Esophagus squamous epithelium (tissue), 5 donors: ENCODE results near the gene PRKN. TPM values are rescaled to one million over a fixed set of nuclear protein-coding genes. Genes with fewer than 3 reads are reported as not detected.

Experiments used
- DNase-seq: peaks from one replicate; lab custom pipeline; 2025; lab: John Stamatoyannopoulos, UW
- H3K27ac ChIP-seq, 4 donors: fragments of 200-600 bp; sonication (generic); one replicate each; pipeline ENCODE4 v1.5.1; 2016 to 2019; ENCODE audit warnings: mild to moderate bottlenecking in 1 of 4
- H3K27me3 ChIP-seq, 4 donors: fragments of 200-600 bp; sonication (generic); 1 replicate in 3 of 4; 2 replicates in 1 of 4; pipeline versions ENCODE4 v1.5.1 to v1.6.0; 2017 to 2021; ENCODE audit warnings: antibody characterized with exemption in 1 of 4
- H3K36me3 ChIP-seq, 3 donors: fragments of 200-600 bp; sonication (generic); one replicate each; pipeline ENCODE4 v1.5.1; 2016 to 2019
- H3K4me1 ChIP-seq, 3 donors: fragments of 200-600 bp; sonication (generic); one replicate each; pipeline ENCODE4 v1.5.1; 2017 to 2019
- H3K4me3 ChIP-seq, 4 donors: fragments of 200-600 bp; sonication (generic); 1 replicate in 3 of 4; 2 replicates in 1 of 4; pipeline ENCODE4 v1.5.1; 2016 to 2019; ENCODE audit warnings: mild to moderate bottlenecking in 2 of 4, moderate library complexity in 1 of 4
- H3K9me3 ChIP-seq, 3 donors: fragments of 200-600 bp; sonication (generic); one replicate each; pipeline ENCODE4 v1.5.1; 2016 to 2019
- CTCF ChIP-seq, 6 experiments: fragments of 450-650 bp in 4 of 6; fragments of 200-600 bp in 2 of 6; sonication (generic) in 2 of 6; IDR thresholded peaks; one replicate each; pipeline ENCODE4 v1.5.1; 2016 to 2019; ENCODE audit warnings: antibody characterized with exemption in 6 of 6, mild to moderate bottlenecking in 4 of 6, moderate library complexity in 4 of 6
- POLR2A ChIP-seq, 4 donors: fragments of 450-650 bp; IDR thresholded peaks; one replicate each; pipeline ENCODE4 v1.6.1; 2017; ENCODE audit warnings: antibody characterized with exemption in 4 of 4, mild to moderate bottlenecking in 4 of 4, moderate library complexity in 3 of 4
- WGBS, 2 donors: methylation state at CpG; one replicate each; pipeline ENCODE4 v1.1.5; 2018; 5-methylcytosine and 5-hydroxymethylcytosine counted together
- intact Hi-C: fragments of 100-400 bp; cut with DNase I; formaldehyde crosslinking; loops from one replicate; pipeline ENCODE4 v1.15.0; 2022
- total RNA-seq, 4 donors: library from RNA; depleted of rRNA; stranded (reverse); fragments of >200 nt; gene quantifications; one replicate each; pipeline ENCODE4 v1.1.0, GENCODE V29; 2016
- donor health status: DM: yes; HTN: yes; CAD: no.

The PRKN gene
- total RNA-seq, 4 donors from 2014 or later: 0.70 to 5.5 (median 2.2) TPM

GRCh38 chr6:162481320-162481719 lies 246.2 kb downstream of the PRKN start:
- no peak overlapping the region for H3K4me3 ChIP-seq
- no peaks in the 10 kb centered on the region for H3K27me3 ChIP-seq
- H3K9me3 ChIP-seq: no peaks in the 10 kb centered on the region
- 80 to 89% methylated on average over 2 of the region's 2 CpGs for WGBS, 2 donors
- H3K36me3 ChIP-seq: no peaks in the 10 kb centered on the region
- intact Hi-C loops: no loop called here
- DNase-seq: no peak
- TF ChIP-seq CTCF (IDR thresholded peaks at IDR 0.05) (no peak), POLR2A (IDR thresholded peaks at IDR 0.05) (no peak)
- no peak overlapping the region for H3K27ac ChIP-seq
- H3K4me1 ChIP-seq: no peaks in the 10 kb centered on the region

- Histone ChIP-seq H3K9me3 (no peaks in the 10 kb centered on the region), H3K4me1 (no peaks in the 10 kb centered on the region), H3K4me3 (no peak overlapping the region), H3K36me3 (no peaks in the 10 kb centered on the region), H3K27me3 (no peaks in the 10 kb centered on the region), H3K27ac (no peak overlapping the region)
- no peak for TF ChIP-seq POLR2A (IDR thresholded peaks at IDR 0.05)
- no peak for TF ChIP-seq CTCF (IDR thresholded peaks at IDR 0.05)
- 77 to 85% methylated on average over 5 to 7 of the region's 7 CpGs for WGBS, 2 donors
- intact Hi-C loops: no loop called here
- DNase-seq: no peak
Measured at GRCh38 chr6:162478192-162478671, 249.3 kb downstream of the PRKN start.

DNA sequence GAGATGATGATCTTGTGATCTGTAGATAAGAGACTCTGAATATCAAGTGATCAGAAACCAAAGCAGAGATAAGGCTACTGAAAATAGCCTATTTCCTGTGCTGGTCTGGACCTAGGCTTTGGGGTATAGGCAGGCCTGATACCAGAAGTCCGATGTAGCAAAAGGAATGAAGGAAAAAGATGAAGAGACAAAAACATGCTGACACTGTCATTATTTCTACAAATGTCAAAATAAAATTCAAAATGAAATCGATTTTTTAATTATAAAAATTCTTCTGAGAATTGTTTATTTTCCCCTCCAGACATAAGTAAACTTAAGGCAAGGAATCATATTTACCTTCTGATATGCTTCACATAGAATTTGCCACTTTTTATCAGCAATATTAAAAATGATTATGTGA lies 252.8 kb downstream of the PRKN start:
- Histone ChIP-seq H3K9me3 (no peaks in the 10 kb centered on the region), H3K4me1 (no peaks in the 10 kb centered on the region), H3K27ac (no peak overlapping the region), H3K36me3 (no peaks in the 10 kb centered on the region), H3K27me3 (no peaks in the 10 kb centered on the region), H3K4me3 (no peak overlapping the region)
- 46 to 69% methylated on average over 2 of the region's 2 CpGs for WGBS, 2 donors
- TF ChIP-seq CTCF (IDR thresholded peaks at IDR 0.05): no peak
- DNase-seq: no peak
- intact Hi-C loops: no loop called here

DNA sequence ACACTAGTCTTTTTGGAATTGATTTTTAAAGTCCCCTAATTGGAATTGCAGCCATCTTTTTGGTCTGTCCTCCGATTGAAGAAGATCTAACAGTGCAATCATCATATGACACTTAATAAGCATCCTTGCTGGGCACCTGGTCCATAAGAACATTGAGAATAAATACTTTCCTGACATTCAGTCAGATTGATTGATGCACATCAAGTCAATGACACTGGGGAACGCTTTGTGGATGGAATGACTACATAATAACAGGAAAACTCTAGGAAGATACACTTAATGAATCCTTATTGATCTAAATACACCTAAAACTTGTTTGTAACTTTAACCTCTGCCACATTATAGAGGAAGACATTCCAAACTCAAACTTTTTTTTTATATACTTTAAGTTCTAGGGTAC lies 255.7 kb downstream of the PRKN start:
- TF ChIP-seq CTCF (IDR thresholded peaks at IDR 0.05): no peak
- no peak for TF ChIP-seq POLR2A (IDR thresholded peaks at IDR 0.05)
- H3K27ac ChIP-seq: no peak overlapping the region
- intact Hi-C loops: no loop called here
- no peak overlapping the region for H3K4me3 ChIP-seq
- DNase-seq: no peak
- no peaks in the 10 kb centered on the region for H3K36me3 ChIP-seq
- WGBS, 2 donors: 86 to 87% methylated on average over 2 of the region's 2 CpGs
- no peaks in the 10 kb centered on the region for H3K4me1 ChIP-seq
- no peaks in the 10 kb centered on the region for H3K9me3 ChIP-seq
- H3K27me3 ChIP-seq: no peaks in the 10 kb centered on the region

DNA sequence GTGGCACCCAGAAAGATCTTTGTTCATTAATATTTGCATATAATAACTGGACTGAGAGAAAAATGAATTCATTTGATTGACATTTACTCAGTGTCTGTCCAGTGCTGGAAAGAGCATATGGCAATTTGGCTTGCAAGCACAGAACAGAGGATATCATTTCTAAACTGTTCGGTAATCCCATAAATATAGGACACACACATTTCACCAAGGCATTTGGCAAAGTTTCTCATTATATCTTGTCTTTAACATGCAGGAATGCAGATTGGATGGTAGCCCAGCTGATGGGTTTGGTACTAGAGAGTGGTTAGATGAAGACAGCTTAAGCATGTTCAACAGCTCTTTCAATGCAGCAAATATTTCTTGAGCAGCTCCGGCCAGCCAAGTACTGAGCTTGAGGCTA lies 259.2 kb downstream of the PRKN start:
- 36 to 46% methylated on average over 2 of the region's 2 CpGs for WGBS, 2 donors
- no peak for TF ChIP-seq CTCF (IDR thresholded peaks at IDR 0.05)
- no peak for TF ChIP-seq POLR2A (IDR thresholded peaks at IDR 0.05)
- H3K9me3 ChIP-seq: no peaks in the 10 kb centered on the region

More for the DNA sequence above, 259.2 kb downstream of the PRKN start:
- DNase-seq: no peak
- Histone ChIP-seq H3K27me3 (no peaks in the 10 kb centered on the region), H3K27ac (no peak overlapping the region), H3K4me3 (no peak overlapping the region), H3K36me3 (no peaks in the 10 kb centered on the region), H3K4me1 (no peaks in the 10 kb centered on the region)
- intact Hi-C loops: no loop called here
